OCI-LY7 (cell line): ENCODE results near the gene ADAM15. TPM values are rescaled to one million over a fixed set of nuclear protein-coding genes. Genes with fewer than 3 reads are reported as not detected.

Source experiments
- BruUV-seq: library from RNA; stranded (reverse); fragments of 400-500 nt; replicated peaks from 2 replicates; lab custom pipeline; 2021; lab: Mats Ljungman, UMichigan
- CTCF ChIA-PET: fragments of 300-600 bp; sonication (Branson Sonifier 250); formaldehyde crosslinking; loops from one replicate; lab custom pipeline; 2022; ENCODE audit warnings: antibody characterized with exemption; ENCODE audit not compliant: unreplicated experiment; lab: Charles Lee
- POLR2A ChIA-PET: fragments of 300-600 bp; sonication (Branson Sonifier 250); formaldehyde crosslinking; loops from one replicate; lab custom pipeline; 2022; ENCODE audit warnings: antibody characterized with exemption; lab: Charles Lee
- DNase-seq: peaks from one replicate; pipeline ENCODE4 v3.0.0-alpha.2; 2015; ENCODE audit warnings: low spot score
- H2AFZ ChIP-seq: fragments of 200-600 bp; sonication (generic), shearing (Covaris generic); 2 replicates; pipeline ENCODE4 v1.6.1; 2014; ENCODE audit warnings: mild to moderate bottlenecking, antibody characterized with exemption, low read length, moderate library complexity
- H3K27ac ChIP-seq: fragments of 200-600 bp; sonication (generic); 2 replicates; pipeline ENCODE4 v1.5.1; 2014; ENCODE audit warnings: mixed run types, low read depth, mild to moderate bottlenecking, moderate library complexity, low read length, inconsistent platforms; ENCODE audit not compliant: poor library complexity, severe bottlenecking
- H3K36me3 ChIP-seq: fragments of 200-600 bp; sonication (generic); 2 replicates; pipeline ENCODE4 v1.6.1; 2014; ENCODE audit warnings: mild to moderate bottlenecking, antibody characterized with exemption, low read length, moderate library complexity, mixed read lengths; ENCODE audit not compliant: insufficient read depth
- H3K4me1 ChIP-seq: fragments of 200-600 bp; sonication (generic); 2 replicates; pipeline ENCODE4 v1.5.1; 2014; ENCODE audit warnings: mild to moderate bottlenecking, low read length; ENCODE audit not compliant: insufficient read depth, poor library complexity, severe bottlenecking
- H3K4me2 ChIP-seq: fragments of 200-600 bp; sonication (generic); 2 replicates; pipeline ENCODE4 v1.6.1; 2014; ENCODE audit warnings: mild to moderate bottlenecking, low read length
- H3K4me3 ChIP-seq: fragments of 200-600 bp; sonication (generic); 2 replicates; pipeline ENCODE4 v1.5.1; 2014; ENCODE audit warnings: mild to moderate bottlenecking, low read depth, low read length; ENCODE audit not compliant: poor library complexity, severe bottlenecking
- H3K79me2 ChIP-seq: fragments of 200-600 bp; sonication (generic); 2 replicates; pipeline ENCODE4 v1.6.1; 2016; ENCODE audit warnings: low read depth, mild to moderate bottlenecking, low read length, moderate library complexity, mixed read lengths; ENCODE audit not compliant: insufficient read depth
- H3K9me2 ChIP-seq: fragments of 200-600 bp; sonication (generic); 2 replicates; pipeline ENCODE4 v1.6.1; 2016; ENCODE audit warnings: mild to moderate bottlenecking, low read length, mixed read lengths; ENCODE audit not compliant: insufficient read depth
- H3K9me3 ChIP-seq: fragments of 200-600 bp; sonication (generic); 2 replicates; pipeline ENCODE4 v1.6.1; 2014; ENCODE audit warnings: mild to moderate bottlenecking, mixed run types, low read length, mixed read lengths
- H4K20me1 ChIP-seq: fragments of 200-600 bp; sonication (generic); 2 replicates; pipeline ENCODE4 v1.6.1; 2014; ENCODE audit warnings: mild to moderate bottlenecking, antibody characterized with exemption, low read length, moderate library complexity, mixed read lengths; ENCODE audit not compliant: insufficient read depth
- EZH2phosphoT487 ChIP-seq: fragments of 200-600 bp; sonication (generic); IDR thresholded peaks from 2 replicates; pipeline ENCODE4 v1.6.1; 2018; ENCODE audit warnings: low read depth, borderline replicate concordance, mild to moderate bottlenecking, mixed run types, antibody characterized with exemption, low read length, moderate library complexity, mixed read lengths
- intact Hi-C: fragments of 100-400 bp; cut with micrococcal nuclease; formaldehyde crosslinking; loops from one replicate; pipeline ENCODE4 v1.10.0; 2022; ENCODE audit not compliant: unreplicated experiment
- total RNA-seq, 2 experiments: library from RNA; depleted of rRNA in 1 of 2; stranded (reverse); fragments of >200 nt in 1 of 2; shearing (Covaris generic) in 1 of 2; gene quantifications; 2 replicates each; pipeline ENCODE4 v1.2.3, GENCODE V29; 2014 to 2022
- TF ChIP-seq, protein P1 (sequence below): fragments of 200-600 bp; sonication (generic); conservative IDR thresholded peaks from 2 replicates; pipeline ENCODE4 v1.5.1; 2014; ENCODE audit warnings: mild to moderate bottlenecking, antibody characterized with exemption, low read length, moderate library complexity, mixed read lengths

ADAM15 gene
- total RNA-seq, 2 experiments from 2014 or later = 19.7 to 56.1 TPM

DNA sequence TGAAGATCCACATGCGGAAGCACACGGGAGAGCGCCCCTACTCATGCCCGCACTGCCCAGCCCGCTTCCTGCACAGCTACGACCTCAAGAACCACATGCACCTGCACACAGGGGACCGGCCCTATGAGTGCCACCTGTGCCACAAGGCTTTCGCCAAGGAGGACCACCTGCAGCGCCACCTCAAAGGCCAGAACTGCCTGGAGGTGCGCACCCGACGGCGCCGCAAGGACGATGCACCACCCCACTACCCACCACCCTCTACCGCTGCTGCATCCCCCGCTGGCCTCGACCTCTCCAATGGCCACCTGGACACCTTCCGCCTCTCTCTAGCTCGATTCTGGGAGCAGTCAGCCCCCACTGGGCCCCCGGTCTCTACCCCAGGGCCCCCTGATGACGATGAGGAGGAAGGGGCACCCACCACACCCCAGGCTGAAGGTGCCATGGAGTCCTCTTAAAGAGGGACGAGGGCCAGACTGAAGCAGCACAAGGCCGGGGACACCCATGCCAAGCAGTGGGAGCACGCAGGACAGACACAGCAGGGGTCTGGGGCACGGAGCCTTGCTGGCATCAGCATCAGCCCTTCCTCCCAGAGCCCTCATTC, 34.8 kb upstream of the ADAM15 start:
- Histone ChIP-seq H3K9me2 (no peaks in the 10 kb centered on the region), H3K4me1 (peaks cover 71% of the 10 kb centered on the region), H2AFZ (peak overlapping the region; percentile 30; the same call in 1 of the 2 replicates), H3K79me2 (no peaks in the 10 kb centered on the region), H3K9me3 (no peaks in the 10 kb centered on the region), H3K4me3 (peak overlapping the region; percentile 64), H4K20me1 (no peaks in the 10 kb centered on the region), H3K36me3 (peaks cover 22% of the 10 kb centered on the region; the same call in 1 of the 2 replicates), H3K27ac (peak overlapping the region; percentile 79), H3K4me2 (peak overlapping the region; percentile 77)
- TF ChIP-seq, protein P1, sequence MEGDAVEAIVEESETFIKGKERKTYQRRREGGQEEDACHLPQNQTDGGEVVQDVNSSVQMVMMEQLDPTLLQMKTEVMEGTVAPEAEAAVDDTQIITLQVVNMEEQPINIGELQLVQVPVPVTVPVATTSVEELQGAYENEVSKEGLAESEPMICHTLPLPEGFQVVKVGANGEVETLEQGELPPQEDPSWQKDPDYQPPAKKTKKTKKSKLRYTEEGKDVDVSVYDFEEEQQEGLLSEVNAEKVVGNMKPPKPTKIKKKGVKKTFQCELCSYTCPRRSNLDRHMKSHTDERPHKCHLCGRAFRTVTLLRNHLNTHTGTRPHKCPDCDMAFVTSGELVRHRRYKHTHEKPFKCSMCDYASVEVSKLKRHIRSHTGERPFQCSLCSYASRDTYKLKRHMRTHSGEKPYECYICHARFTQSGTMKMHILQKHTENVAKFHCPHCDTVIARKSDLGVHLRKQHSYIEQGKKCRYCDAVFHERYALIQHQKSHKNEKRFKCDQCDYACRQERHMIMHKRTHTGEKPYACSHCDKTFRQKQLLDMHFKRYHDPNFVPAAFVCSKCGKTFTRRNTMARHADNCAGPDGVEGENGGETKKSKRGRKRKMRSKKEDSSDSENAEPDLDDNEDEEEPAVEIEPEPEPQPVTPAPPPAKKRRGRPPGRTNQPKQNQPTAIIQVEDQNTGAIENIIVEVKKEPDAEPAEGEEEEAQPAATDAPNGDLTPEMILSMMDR = peak; percentile 27; the same call in 1 of the 2 replicates
- TF ChIP-seq EZH2phosphoT487 = no peak
- intact Hi-C loops = loop anchor here (2.0 kb wide), 3 partner anchors 44 to 68 kb away; partner anchors contain the start of gene PYGO2
- peak; percentile 80 for DNase-seq
- CTCF ChIA-PET = interaction anchor here (0.7 to 1.5 kb wide), 4 partner anchors 17 to 61 kb away, joined by 3 to 4 read pairs (median 3); no protein-coding TSS in a partner anchor
- BruUV-seq = no TSS peak
- POLR2A ChIA-PET = interaction anchor here (0.5 to 2.5 kb wide), 5 partner anchors 12 to 1093 kb away, joined by 3 to 10 read pairs (median 3); partner anchors contain the start of gene FLAD1

DNA sequence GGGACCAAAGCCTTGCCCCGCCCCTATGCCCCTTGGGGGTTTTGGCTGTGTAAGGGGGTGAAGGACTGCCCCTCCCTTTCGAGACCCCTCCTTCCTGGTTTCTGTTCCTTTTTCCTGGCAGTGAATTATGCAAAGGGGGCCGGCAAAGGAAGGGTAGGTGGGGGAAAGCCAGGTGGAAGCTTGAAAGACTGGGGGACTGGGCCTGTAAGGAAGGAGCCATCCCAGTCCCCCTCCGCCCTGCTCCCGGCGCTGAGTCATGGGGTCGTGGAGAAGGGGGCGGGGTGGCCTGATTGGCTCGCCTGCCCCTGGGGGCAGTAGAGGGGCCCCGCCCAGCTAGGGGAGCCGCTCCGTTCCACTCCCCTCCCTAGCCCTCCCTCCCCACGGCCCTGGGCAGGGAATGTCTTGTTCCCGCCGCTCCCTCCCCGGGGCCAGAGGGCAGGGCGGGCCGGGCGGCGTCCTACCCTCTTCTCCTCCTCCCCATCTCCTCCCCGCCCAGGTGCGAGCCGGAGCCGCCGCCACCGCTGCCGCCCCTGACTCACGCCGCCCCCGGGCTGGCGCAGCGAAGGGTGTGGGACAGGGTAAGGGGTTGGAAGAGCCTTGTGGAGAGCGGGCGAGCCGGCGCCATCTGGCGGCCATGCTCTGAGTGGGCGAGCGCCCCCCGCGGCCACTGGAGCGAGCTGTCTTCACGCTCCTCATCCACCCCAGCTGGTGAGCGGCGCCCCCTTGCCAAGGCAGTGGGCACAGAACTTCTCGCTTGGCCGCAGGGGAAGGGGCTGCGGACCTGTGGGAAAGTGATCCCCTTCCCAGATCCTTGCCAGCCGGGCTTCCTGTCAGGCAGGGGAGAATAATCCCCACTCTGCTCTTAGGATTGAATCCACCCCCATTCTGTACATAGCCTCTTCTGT, 33.8 kb upstream of the ADAM15 start:
- Histone ChIP-seq H4K20me1 (no peaks in the 10 kb centered on the region), H2AFZ (peak overlapping the region; percentile 40; the same call in 1 of the 2 replicates), H3K79me2 (no peaks in the 10 kb centered on the region), H3K4me3 (peak overlapping the region; percentile 64), H3K4me1 (peaks cover 66% of the 10 kb centered on the region), H3K9me2 (no peaks in the 10 kb centered on the region), H3K9me3 (no peaks in the 10 kb centered on the region), H3K27ac (peak overlapping the region; percentile 79), H3K36me3 (peaks cover 22% of the 10 kb centered on the region; the same call in 1 of the 2 replicates), H3K4me2 (peak overlapping the region; percentile 77)
- no TSS peak for BruUV-seq
- DNase-seq = peak; percentile 89
- TF ChIP-seq, protein P1 = peak; percentile 100
- TF ChIP-seq EZH2phosphoT487 = no peak
- ChIA-PET CTCF (interaction anchor here (0.5 to 1.3 kb wide), 4 partner anchors 9 to 37 kb away, joined by 3 to 5 read pairs (median 4); partner anchors contain the start of gene ADAM15), POLR2A (interaction anchor here (0.5 to 2.5 kb wide), 2 partner anchors 13 to 653 kb away, joined by 3 to 10 read pairs; no protein-coding TSS in a partner anchor)
- intact Hi-C loops = loop anchor here (1.0 to 2.0 kb wide), 5 partner anchors 15 to 68 kb away; partner anchors contain the start of genes FLAD1, PYGO2 and ZBTB7B
